GM21723 (cell line): ENCODE data around the gene MRPS27.

ENCODE experiments used
- ATAC-seq: cut with Tn5 transposase; IDR thresholded peaks from one replicate; pipeline ENCODE4 v1.9.1; 2021; ENCODE audit warnings: mild to moderate bottlenecking, moderate library complexity; ENCODE audit not compliant: unreplicated experiment

Gene MRPS27

DNA sequence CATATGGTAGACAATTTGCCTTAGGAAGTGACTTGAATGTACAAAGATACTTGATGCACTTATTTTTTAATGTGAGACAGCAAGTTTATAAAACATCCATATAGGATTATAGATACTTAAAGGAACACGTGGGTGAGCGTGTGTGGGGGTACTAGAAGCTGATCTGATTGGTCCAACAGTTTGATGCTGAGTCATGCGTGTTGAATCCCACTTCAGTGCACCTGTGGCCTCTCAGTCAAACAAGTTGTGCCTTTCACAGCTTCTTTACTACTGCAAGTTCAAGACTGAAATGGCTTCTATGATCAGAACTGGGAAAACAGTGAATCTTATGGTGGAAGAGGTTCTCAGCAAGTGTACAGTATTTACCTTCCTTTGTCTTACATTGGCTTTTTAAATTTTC lies 113.9 kb downstream of the MRPS27 start:
- no peak for ATAC-seq

DNA sequence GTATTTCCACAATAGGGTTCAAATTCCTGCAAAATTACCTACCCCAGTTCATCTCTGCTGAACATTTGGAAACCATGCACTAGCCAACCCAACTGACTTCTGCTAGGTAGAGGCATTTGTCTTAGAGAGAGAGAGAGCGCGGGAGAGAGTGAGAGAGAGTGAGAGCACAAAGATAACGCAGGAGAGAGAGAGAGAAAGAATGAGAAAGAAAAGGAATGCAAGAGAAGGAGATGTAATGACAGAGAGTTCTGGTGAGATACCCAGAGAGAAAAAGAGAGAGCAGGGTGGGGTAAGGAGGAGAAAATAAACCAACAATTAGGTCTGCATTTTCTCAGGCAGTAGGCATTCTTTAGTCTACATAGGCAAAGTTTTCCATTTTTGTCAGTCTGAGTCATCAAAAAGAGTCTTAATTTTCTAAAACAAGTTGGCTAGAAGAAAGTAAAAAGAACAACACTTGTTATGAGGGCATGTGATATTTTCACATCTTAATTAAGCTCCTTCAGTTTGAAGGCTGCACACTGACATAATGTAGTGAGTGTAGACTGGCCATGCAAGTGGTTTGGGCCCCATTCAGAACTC lies 114.5 kb downstream of the MRPS27 start:
- no peak for ATAC-seq

DNA sequence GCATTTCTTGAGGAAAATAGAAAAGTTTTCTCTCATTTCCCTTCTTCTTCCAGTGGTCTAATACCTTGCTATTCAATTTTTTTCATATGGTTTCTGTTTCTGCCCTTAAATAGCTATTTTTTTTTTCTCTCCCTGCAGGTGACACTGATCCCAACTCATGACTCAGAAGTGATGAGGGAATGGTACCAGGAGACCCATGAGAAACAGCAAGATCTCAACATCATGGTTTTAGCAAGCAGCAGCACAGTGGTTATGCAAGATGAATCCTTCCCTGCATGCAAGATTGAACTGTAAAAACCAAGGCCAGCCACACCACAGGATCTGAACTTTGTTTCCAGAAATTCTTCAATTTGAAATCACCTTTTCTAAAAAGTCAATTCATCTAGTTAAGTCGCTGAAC lies 115.1 kb downstream of the MRPS27 start:
- no peak for ATAC-seq

DNA sequence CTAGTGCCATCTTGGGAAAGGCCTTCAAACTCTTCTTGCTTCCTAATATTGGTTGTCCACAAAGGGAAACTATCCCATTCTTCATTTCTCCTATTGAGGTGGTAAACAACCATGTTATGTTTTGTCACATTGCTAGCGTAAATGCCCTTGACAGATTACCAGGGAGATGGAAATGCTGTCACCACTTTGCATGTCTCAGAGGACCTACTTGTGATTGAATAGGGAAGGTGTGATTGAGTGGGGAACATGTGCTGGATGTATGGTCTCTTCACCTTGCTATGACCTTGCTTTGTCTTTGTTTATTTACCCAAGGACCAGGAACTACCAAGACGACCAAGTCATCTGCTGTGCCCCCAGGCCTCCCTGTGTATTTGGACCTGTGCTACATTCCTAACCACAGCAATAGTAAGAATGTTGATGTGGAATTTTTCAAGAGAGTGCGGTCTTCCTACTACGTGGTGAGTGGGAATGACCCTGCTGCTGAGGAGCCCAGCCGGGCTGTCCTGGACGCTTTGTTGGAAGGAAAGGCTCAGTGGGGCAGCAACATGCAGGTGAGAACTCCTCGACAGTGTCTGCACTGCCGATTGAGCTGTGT lies 116.7 kb downstream of the MRPS27 start:
- no peak for ATAC-seq

DNA sequence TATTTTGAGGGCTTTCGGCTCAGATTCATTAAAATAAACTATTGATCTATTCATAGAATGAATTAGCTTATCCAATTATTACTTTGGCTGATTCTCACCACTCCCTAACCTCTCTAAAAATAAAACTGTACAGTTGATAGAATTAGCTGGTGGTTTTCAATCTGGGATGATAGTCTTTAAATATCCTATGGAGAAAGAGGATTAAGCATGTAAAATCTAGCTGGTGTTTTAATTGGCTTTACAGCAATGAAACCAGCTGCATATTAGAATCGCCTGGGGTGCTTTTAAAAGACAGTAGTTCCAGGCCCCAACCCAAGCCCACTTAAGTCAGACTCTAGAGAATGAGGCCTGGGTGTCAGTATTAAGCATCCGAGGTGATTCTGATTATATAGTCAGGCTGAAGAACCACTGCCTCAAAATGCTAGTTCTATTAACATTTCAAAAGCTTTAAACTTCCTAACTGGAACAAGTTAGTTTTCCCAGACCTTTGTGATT lies 117.7 kb downstream of the MRPS27 start:
- ATAC-seq = no peak

DNA sequence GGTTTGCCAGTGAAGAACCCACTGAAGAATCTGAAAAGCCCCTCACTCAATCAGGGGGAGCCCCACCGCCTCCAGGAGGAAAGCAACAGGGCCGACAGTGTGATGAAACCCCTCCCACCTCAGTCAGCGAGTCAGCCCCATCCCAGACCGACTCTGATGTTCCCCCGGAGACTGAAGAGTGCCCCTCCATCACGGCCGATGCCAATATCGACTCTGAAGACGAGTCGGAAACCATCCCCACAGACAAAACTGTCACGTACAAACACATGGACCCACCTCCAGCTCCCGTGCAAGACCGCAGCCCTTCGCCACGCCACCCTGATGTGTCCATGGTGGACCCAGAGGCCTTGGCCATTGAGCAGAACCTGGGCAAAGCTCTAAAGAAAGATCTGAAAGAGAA lies 120.4 kb downstream of the MRPS27 start:
- no peak for ATAC-seq

DNA sequence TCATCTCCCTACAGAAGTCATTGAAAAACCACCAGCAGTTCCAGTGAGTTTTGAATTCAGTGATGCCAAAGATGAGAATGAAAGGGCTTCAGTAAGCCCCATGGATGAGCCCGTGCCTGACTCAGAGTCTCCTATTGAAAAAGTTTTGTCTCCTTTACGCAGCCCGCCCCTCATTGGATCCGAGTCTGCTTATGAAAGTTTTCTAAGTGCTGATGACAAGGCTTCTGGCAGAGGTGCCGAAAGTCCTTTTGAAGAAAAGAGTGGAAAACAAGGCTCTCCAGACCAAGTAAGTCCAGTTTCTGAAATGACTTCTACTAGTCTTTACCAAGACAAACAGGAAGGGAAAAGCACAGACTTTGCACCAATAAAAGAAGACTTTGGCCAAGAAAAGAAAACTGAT lies 122.6 kb downstream of the MRPS27 start:
- no peak for ATAC-seq

DNA sequence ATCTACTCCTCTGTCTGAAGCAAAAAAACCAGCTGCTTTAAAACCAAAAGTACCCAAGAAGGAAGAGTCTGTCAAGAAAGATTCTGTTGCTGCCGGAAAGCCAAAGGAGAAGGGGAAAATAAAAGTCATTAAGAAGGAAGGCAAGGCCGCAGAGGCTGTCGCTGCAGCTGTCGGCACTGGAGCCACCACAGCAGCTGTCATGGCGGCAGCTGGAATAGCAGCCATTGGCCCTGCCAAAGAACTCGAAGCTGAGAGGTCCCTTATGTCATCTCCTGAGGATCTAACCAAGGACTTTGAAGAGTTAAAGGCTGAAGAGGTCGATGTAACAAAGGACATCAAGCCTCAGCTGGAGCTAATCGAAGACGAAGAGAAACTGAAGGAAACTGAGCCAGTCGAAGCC lies 124.5 kb downstream of the MRPS27 start:
- no peak for ATAC-seq

DNA sequence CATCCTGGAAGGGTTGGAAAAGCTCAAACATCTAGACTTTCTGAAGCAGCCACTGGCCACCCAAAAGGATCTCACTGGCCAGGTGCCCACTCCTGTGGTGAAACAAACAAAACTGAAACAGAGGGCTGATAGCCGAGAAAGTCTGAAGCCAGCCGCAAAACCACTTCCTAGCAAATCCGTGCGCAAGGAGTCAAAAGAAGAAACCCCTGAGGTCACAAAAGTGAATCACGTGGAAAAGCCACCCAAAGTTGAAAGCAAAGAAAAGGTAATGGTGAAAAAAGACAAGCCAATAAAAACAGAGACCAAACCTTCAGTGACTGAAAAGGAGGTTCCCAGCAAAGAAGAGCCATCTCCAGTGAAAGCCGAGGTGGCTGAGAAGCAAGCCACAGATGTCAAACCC lies 125.2 kb downstream of the MRPS27 start:
- peak; percentile 97 for ATAC-seq

DNA sequence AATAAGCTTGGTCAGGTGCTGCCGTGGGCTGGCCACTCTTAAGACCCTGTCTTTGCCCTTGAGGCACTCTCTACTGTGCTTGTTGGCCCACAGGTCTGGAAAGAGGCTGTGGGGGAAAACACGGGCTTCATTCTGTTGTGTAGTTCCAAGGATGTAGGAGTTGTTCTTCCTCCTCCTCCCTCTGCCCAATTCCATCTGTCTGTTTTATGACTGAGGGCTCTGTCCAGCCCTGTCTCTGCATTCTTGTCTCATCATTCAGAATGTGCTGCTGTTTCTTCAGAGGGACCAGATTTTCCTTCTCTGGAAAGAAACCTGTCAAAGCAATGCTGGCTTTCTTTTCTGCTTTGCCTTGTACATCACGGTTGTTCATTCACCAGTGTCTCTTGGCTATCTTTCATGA lies 128.6 kb downstream of the MRPS27 start:
- ATAC-seq = no peak

DNA sequence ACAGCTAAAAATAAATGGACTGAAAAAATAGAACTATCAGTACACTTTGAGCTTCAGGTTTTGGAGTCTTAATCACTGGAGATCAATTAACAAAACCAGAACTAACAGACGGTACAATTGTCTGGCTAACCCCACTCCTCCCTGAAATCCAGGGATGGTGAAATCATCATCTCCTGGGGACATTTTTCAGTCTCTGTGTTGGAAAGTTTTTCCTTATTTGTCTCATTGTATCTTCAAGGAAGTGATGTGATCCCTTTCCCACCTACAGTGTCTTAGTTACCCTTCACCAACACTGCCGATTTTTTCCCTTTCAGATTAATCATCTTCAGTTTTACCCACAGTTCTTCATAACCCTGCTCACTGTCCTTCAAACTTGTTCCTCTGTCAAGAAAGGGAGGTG lies 130.9 kb downstream of the MRPS27 start:
- ATAC-seq = no peak

DNA sequence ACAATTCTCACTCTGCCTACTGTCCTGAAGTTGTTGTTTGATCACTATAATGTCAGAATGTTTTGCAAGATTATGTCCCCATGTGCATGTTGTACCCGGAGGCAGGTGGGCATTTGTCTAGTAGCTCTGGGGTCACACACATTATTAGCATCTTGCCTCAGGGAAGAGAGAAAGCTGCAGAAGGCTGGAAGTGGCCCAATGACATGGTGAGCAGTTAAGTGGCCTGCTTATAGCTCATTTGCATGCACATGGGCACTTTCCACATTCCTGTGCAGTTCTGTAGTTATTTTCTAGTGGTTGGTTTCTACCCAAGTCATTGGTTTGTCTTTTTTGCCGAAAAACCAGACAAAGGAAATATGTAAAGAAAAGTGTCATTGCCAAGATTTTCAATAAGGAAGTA lies 131.9 kb downstream of the MRPS27 start:
- no peak for ATAC-seq

DNA sequence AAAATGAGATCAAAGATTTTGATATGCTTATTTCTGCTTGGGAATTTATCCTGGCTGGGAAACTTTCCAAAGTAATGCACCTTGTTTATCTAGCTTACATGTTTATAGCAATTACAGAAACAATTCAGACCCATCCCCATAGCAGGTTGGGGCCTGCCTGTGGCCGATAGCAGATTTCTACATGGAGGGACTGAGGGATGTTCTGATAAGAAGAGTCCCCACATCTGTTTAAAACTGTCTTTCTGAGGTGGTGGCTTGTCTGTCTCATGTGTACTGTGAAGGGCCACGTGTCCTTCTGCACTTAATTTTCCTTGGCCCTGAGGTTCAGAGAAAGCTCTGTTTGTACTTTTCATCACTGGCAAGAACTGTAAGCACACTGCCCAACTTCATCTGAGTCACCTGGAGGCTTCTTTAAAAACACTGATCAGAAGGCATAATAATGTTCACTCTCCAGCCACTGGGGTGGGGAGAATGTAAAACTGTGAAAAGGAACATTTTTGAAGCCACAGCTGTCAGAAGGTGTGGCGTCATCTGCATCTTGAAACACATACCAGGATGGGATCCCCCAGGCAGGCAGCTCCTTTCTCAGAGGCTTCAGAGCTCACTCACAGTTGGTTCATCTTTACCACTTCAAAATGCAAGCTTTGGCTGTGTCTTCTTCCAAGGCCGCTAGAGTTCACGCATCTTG lies 132.5 kb downstream of the MRPS27 start:
- ATAC-seq = no peak

DNA sequence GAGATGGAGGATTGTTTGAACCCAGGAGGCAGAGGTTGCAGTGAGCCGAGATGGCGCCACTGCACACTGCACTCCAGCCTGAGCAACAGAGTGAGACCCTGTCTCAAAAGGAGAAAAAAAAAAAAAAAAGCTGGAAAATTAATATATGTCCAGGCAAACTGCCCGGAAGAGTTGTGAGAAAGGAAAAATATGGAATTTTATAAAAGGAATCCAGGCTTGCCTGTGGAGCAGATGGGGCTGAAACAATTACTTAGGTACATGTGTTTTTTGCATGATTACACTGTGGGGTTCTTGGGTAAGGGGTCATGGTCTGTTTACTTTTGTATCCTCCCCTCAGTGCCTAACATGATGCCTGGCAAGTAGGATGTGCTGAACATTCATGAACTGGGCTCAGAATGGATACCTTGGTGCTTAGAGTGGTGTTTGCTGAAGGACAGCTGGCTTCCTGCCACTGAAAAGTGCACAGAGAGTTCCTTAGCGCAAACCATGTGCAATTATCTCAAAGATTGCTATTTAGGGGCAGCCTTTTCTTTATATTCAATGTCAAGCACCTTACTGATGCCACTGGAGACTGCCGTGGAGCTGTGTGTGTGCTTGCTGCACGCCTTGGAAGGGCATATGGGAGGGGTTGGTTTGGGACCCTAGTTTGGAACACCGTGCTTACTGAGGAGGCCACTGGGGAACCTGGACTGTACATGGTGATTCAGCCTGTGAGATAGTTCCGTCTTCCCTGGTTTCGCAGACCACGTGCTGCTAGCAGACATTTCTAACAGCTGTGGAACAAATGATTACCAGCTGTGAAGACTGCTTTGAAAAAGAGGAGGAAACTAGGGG lies 134.3 kb downstream of the MRPS27 start:
- no peak for ATAC-seq

DNA sequence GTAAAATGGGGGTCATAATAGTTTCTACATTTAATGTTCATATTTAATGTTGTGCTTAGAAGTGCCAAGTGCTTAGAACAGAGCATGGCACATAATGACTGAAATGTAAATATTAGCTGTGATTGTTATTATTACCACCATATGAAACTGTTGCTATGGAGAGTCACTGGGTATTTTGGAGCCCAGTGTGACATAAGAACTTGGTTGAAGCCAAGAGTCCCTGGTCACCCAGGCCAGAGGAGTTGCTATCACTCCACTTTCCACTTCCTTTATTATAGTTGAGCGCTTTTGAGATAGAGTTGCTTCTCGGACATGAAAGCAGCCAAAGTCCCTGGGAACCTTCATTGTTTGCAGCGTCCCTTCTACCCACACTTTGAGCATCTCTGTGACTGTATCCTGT lies 135.6 kb downstream of the MRPS27 start:
- no peak for ATAC-seq

DNA sequence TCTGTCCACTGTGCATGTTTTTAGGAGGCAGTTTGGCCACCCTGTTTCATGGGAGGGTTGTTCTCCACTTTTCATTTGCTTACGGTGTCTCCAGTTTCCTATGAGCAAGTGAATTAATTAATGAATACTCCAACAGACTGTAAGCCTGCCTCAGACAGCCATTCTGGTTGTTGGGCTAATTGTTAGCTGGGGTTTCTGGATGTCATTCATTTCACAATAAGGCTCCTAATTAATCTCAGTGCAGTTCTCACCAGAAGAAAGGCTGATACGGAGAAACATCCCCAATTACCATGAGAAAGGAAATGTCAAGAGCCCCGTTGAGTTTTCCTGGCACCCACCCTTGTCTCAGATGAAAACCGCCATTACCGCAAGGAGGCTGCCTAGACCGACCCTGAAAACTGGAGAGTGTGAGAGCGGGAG lies 136.9 kb downstream of the MRPS27 start:
- ATAC-seq = no peak

DNA sequence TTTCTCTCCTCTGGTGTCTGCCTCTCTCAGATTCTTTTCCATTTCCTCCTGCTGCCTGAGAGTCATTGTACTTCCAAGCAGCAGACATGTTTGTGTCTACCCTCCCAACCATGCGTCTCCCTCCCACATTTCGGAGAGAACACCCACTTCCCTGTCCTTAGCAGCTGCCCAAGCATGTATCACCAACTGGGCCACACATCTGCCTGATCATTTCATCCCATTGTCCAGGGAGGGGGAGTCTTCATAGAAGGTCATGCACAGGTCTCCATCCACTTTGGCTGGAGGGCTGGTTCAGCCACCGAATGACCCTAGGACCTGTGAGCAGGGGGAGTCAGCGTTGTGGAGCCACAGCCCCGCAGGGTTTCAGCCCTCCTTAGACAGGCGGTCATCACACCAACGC lies 137.4 kb downstream of the MRPS27 start:
- ATAC-seq = no peak

DNA sequence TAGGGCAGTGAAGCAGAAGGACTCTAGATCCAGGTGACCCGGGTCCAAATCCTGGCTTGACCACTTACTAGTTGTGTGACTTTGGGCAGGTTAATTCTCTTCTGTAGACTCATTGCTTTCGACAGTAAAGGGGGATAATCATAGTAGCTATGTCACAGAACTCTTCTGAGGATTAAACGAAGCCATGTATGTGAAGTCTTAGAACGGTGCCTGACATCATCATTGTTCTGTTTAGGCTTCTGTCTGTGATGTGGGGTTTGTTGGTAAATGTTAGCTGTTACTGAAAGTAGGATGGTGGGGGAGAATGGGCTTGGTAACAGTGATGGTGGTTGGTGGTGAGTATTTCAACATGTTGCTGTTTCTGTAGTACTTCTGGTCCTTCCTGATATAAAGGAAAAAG lies 139.1 kb downstream of the MRPS27 start:
- ATAC-seq = no peak

DNA sequence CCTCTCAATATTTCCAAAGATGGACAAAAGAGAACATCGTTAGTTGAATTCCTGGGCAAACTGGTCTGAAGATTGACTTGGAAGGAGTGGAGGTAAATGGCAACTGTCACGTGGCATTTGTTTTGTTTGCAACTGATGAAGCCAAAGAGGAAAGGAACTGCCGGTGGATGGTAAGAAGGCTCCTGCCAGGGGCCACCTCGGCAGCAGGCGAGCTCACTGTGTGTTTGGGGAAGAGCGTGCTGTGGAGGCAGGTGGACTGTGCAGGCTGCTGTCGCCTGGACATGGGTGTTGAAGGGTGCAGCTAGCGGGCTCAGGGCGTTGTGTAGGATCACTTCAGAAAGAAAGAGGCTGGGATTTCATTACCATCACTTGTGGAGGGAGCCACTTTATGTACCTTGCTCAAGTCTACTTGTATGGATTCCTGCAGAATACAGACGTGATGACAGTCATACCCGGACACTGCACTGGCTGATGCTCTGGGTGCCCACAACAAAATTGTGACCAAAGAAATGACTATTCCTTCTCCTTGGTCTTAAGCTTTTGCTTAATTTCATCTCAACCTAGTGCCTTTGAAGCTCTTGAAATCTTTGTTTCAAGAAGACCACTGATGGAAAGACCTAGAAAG lies 140.1 kb downstream of the MRPS27 start:
- ATAC-seq = no peak

DNA sequence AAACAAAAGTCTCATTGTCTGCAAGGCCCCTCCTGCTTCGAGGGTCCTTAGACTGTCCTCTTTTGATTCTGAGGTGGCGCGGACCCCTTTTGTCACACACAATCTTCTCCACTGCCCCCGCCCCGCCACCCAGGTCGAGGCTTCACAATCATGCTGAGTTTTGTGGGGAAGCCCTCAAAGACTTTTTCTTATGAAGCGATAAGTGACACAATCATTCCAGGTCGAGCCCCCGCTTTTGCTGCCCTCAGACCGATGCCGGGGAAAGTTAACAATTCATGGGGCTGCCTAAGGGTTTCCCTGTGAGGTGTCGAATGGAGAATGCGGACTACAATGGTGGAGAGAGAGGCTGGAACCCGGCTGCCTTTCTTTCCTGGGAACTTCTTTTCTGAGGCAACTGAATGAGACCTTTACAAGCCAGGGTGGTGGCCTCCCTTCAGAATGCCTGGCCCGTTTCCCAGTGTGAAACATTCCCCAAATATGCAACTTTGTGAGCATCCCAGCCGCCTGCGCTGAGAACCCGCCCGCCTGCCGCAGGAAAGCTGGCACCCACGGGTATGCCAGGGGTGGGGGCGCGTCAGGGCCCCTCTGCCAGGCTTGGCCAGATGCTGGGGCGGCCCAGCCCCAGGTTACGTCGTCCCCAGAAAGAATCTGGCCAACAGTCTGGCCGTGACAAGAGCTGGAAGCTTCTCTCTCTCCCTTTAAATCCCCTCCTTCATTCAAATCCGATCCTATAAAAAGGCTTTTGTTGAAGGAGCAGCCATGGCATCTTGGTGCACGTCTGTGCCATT lies 140.8 kb downstream of the MRPS27 start:
- ATAC-seq = no peak
